Stimulated activated CD4-positive, alpha-beta T cell treated with anti-CD3 and anti-CD28 coated beads, Interleukin-12 subunit alpha, Interleukin-12 subunit beta, amount 100 ng/mL, for 48 hours (primary cell): Measurements from ENCODE around the gene KCNMA1.

ENCODE experiments used
- DNase-seq, 3 donors: peaks; one replicate each; pipeline ENCODE4 v3.0.0-alpha.2; 2020; ENCODE audit warnings: low read depth in 2 of 3, low spot score in 1 of 3

The KCNMA1 gene

GRCh38 chr10:77252380-77253146, 385.0 kb downstream of the KCNMA1 start:
- no peak for DNase-seq

DNA sequence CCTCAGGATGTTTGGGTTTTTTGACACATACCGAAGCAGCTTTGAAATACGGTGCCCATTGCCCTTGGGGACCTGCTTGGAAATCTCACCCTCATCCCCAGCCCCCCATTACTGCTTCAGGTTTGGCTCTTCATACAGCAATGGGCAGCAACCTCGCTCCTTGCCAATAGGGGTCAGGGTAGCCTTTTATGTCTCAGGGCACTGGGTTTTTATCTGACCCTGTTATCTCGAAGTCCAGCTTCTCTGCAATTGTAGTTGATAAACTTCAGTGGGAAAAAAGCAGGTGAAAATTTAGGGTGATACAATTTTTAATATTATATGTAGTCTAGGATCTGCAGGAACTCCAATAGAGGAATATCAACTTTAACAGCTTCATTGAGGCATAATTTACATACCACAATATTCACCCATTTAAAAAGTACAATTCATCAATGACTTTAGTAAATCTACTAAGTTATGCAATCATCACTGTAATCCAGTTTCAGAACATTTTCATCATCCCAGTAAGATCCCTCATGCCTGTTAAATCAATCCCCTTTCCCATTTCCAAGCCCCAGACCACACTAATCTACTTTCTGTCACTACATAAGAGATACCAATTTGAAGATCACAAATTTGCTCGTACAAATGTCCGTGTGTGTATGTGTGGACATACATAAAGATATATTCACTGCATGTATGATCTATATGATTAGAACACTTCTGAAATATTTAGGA, 386.2 kb downstream of the KCNMA1 start:
- no peak for DNase-seq

- no peak for DNase-seq
Measured at GRCh38 chr10:77249901-77250459, 387.6 kb downstream of the KCNMA1 start.

DNA sequence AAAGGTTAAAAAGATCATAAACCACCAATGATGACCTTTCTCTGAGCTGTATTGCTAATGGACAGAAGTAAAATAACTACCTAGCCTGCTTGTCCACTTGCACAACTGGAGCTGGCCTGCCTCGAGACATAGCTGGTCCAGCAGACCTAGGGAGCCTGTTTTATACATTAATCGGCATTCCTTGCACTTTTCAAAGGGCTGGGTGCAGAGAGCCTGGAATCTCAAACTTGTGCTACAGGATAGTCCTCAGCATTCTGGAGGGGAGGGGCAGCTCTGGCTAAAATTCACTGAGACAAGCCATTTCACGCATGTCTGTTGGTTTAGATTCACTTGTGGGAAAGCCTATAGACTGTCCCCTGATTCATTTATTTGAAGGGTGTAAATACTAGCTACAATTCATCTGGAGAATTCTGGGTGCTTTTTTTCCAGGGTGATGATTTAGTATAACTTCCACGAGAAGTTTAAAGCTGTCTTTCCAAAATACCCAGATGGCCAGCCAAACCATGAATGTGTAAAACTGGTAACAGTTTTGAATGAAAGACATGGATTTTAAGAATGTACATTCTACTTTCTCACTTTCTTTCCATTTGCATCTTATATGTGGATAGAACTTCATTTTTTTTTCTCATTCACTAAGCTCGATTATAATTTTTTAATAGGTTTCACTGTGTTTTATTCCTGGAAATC, 389.4 kb downstream of the KCNMA1 start:
- DNase-seq, result no peak

DNA sequence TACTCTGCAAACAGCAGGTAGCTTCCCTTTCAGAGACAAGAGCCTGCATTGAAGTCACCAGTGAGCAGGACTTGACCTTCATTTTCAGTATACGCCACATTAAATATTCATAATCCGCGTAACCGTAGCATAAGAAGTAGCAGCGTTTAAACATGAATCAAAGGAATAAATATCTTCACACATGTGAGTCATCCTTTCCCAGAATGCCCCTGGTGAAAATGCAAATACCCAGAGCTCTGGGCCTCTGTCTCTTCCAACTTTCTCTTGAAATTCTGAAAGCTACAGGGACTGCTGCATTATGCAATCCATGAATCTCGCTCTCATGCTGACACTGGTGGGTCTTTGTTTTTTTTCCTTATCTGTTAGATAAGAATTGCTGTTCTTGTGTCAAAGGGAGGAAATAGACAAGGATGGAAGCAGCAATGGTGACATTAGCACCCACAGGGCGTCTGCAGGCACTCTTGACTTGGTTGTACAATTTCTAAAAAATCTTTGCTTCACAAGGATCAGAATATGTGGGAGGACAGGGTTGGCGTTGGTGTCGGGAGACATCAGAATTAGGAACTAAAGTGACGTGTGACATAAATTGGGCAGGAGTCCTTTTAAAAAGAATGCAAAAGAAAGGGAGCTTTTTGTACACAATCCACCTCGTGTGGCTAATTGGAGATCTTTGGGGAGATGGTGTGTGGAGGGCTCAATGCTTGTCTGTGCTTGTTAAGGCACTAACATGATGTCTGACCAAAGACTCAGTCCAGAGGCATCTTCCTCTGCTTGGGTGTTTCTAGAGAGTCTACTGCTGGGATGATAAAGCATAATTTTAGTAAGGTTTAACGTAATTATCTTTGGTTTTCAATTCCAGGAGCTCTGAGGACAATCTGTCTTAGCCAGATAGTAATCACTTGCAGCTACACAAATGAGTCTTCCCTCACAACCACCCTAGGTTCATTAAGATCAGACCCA, 390.3 kb downstream of the KCNMA1 start:
- no peak for DNase-seq

- no peak for DNase-seq
Measured at GRCh38 chr10:77245953-77246352, 391.7 kb downstream of the KCNMA1 start.

DNA sequence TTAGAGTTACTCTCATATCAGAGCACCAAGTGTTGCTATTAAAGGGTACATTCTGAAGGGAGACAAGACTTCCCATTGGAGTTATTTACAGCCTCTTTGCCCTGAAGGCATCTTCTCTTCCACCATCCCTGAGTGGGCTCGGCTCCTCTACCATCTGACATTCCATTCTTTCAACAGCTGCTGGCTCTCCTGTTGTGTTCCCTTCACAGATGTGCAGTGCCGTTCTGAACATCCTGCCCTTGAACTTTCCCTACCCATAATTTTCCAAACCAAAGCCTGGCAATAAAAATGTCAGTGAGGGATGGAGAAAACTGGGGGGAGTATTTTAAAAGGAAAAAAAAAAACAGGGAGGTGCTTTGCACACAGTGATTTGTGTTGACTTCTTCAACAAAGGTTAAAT, 392.9 kb downstream of the KCNMA1 start:
- no peak for DNase-seq

DNA sequence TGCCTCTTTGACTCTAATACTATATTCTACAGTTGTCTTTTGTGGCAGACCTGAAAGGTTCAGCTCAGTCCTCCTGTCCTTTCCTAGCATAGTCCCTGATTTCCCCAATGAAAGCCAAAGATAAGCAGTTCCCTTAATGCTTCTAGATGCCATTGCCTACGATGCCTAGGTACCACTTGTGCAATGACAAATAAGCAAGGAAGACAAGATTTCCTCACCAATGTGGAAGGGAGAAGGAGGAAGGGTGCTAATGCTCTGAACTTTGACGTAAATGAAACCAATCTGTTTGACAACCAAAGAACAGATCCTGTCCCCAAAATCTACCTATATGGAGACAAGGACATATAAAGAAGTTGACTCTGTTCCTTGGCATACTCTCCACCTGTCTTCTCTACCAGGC, 393.3 kb downstream of the KCNMA1 start:
- DNase-seq, result no peak

GRCh38 chr10:77241350-77241725, 396.3 kb downstream of the KCNMA1 start:
- no peak for DNase-seq

- DNase-seq, result no peak
Measured at GRCh38 chr10:77240706-77241349, 396.8 kb downstream of the KCNMA1 start.

- DNase-seq, result no peak
Measured at GRCh38 chr10:77240041-77240652, 397.5 kb downstream of the KCNMA1 start.

DNA sequence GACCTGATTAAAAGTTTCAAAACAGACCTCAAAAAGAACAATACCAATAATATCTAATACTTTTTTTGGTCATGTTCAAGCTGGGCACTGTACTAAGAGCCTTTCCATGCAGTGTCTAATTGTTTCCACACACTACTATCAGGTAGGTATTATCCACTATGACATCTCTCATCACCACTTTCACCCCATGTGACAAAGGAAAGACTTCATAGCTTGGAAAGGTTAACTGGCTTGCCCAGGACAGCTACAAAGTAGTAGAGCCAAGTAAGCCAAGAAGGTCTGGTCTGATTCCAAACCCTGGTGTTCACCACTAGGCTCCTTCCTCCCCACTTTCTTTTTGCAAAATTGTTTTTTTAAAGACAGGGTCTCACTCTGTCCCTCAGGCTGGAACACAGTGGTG, 400.5 kb downstream of the KCNMA1 start:
- no peak for DNase-seq

- no peak for DNase-seq
Measured at GRCh38 chr10:77236700-77237099, 400.9 kb downstream of the KCNMA1 start.

GRCh38 chr10:77236029-77236428, 401.6 kb downstream of the KCNMA1 start:
- DNase-seq, result no peak

DNA sequence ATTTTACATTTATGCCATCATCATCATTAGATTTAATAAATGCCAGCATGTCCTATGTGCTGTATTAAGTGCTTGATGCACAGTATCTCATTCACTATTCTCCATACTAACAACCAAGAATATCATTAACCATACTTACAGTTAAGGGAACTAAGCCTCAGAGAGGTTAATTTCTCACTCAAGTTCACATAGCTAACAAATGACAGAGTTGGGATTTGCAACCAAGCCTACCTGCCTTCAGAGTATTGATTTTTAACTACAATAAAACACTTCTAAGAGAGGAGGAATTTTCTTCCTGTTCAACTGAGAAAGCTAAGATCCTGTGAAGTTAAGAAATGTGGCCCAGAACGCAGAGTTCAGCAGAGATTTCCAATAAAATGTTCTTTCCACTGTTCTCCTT, 403.0 kb downstream of the KCNMA1 start:
- DNase-seq, result no peak

GRCh38 chr10:77233466-77233865, 404.1 kb downstream of the KCNMA1 start:
- DNase-seq, result no peak

DNA sequence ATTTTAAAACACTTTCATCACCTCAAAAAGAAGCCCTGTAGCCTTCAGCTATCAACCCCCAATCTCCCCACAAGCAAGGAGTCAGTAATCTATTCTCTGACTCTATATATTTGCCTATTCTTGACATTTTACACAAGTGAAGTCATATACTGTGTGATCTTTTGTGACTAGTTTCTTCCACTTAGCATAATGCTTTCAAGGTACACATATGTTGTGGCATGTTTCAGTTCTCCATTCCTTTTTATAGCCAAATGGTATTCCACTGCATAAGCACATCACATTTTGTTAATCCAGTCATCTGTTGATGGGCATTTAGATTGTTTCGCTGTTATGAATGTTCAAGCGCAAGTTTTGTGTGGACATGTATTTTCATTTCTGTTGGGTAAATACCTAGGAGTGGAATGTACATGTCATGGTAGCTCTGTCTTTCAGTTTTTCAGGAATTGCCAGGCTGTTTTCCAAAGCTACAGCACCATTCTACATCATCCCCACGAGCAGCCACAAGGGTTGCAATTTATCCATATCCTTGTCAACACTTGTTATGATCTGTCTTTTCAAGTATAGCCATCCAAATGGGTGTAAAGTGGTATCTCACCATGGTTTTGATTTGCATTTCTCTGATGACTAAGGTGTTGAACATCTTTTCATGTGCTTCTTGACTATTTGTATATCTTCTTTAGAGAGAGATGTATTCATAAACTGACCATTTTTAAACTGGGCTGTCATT, 405.6 kb downstream of the KCNMA1 start:
- DNase-seq, result no peak

GRCh38 chr10:77231375-77231774, 406.2 kb downstream of the KCNMA1 start:
- no peak for DNase-seq

- DNase-seq, result no peak
Measured at GRCh38 chr10:77230194-77230593, 407.4 kb downstream of the KCNMA1 start.
